SK-N-SH (cell line): ENCODE data around the gene GALNT17. TPM values are rescaled to one million over a fixed set of nuclear protein-coding genes. Genes with fewer than 3 reads are reported as not detected.

ENCODE experiments used
- CTCF ChIA-PET: fragments of 300-600, 350-600 bp; formaldehyde crosslinking; extraction: SDS; loops from one replicate; lab custom pipeline; 2021; lab: Yijun Ruan, JAX
- POLR2A ChIA-PET: fragments of 350-600 bp; sonication (Branson Sonifier 250); formaldehyde crosslinking; extraction: SDS; loops from one replicate; lab custom pipeline; 2020; ENCODE audit warnings: antibody characterized with exemption, inconsistent platforms; lab: Yijun Ruan, JAX
- DNase-seq: peaks from one replicate; pipeline ENCODE4 v3.0.0; 2012
- H2AFZ ChIP-seq: fragments of 200-600 bp; sonication (generic); 2 replicates; pipeline ENCODE4 v1.8.1; 2016; ENCODE audit warnings: antibody characterized with exemption, mild to moderate bottlenecking, low read depth
- H3F3A ChIP-seq: fragments of 200-600 bp; sonication (generic); replicated peaks from 2 replicates; pipeline ENCODE3; 2016; ENCODE audit warnings: antibody characterized with exemption, mild to moderate bottlenecking; ENCODE audit not compliant: insufficient read depth
- H3K27ac ChIP-seq, 2 experiments: fragments of 200-500 bp in 1 of 2; fragments of 200-600 bp in 1 of 2; sonication (Bioruptor generic) in 1 of 2; sonication (generic), shearing (Covaris generic) in 1 of 2; 2 replicates each; pipeline versions ENCODE4 v1.5.1 to v1.6.1; 2014 to 2016; ENCODE audit warnings: low read depth in 2 of 2, inconsistent platforms in 1 of 2, low read length in 1 of 2, mild to moderate bottlenecking in 1 of 2, mixed read lengths in 1 of 2
- H3K27me3 ChIP-seq: fragments of 200-600 bp; sonication (generic), shearing (Covaris generic); 2 replicates; pipeline ENCODE4 v1.6.1; 2016; ENCODE audit warnings: mixed run types; ENCODE audit not compliant: insufficient read depth
- H3K36me3 ChIP-seq, 2 experiments: fragments of 200-500 bp in 1 of 2; fragments of 200-600 bp in 1 of 2; sonication (Bioruptor generic) in 1 of 2; sonication (generic) in 1 of 2; replicated peaks in 1 of 2; 2 replicates each; pipeline versions ENCODE3 to v1.5.1; 2014 to 2016; ENCODE audit warnings: low read length in 1 of 2, mild to moderate bottlenecking in 1 of 2; ENCODE audit not compliant: insufficient read depth in 2 of 2, control insufficient read depth in 1 of 2
- H3K4me1 ChIP-seq, 2 experiments: fragments of 200-500 bp in 1 of 2; fragments of 200-600 bp in 1 of 2; sonication (Bioruptor generic) in 1 of 2; sonication (generic), shearing (Covaris generic) in 1 of 2; 2 replicates each; pipeline versions ENCODE4 v1.5.1 to v1.6.1; 2014 to 2016; ENCODE audit warnings: low read depth in 1 of 2, low read length in 1 of 2, mixed run types in 1 of 2; ENCODE audit not compliant: insufficient read depth in 2 of 2, control insufficient read depth in 1 of 2
- H3K4me2 ChIP-seq: fragments of 200-600 bp; sonication (generic), shearing (Covaris generic); 2 replicates; pipeline ENCODE4 v1.6.1; 2017; ENCODE audit warnings: mixed run types
- H3K4me3 ChIP-seq, 2 experiments: fragments of 200-500 bp in 1 of 2; fragments of 200-600 bp in 1 of 2; sonication (Bioruptor generic) in 1 of 2; sonication (generic), shearing (Covaris generic) in 1 of 2; 2 replicates each; pipeline versions ENCODE4 v1.5.1 to v1.8.1; 2014 to 2016; ENCODE audit warnings: low read depth in 2 of 2, inconsistent platforms in 1 of 2, low read length in 1 of 2, mild to moderate bottlenecking in 1 of 2, mixed read lengths in 1 of 2, moderate library complexity in 1 of 2
- H3K79me2 ChIP-seq: fragments of 200-600 bp; sonication (generic); 2 replicates; pipeline ENCODE4 v1.8.1; 2017; ENCODE audit warnings: mild to moderate bottlenecking; ENCODE audit not compliant: insufficient read depth
- H3K9ac ChIP-seq: fragments of 200-600 bp; sonication (generic); 2 replicates; pipeline ENCODE4 v1.6.1; 2017; ENCODE audit warnings: mixed run types
- H3K9me2 ChIP-seq: fragments of 200-600 bp; sonication (generic); 2 replicates; pipeline ENCODE4 v1.6.1; 2017; ENCODE audit warnings: mixed run types
- H3K9me3 ChIP-seq: fragments of 200-600 bp; sonication (generic); 2 replicates; pipeline ENCODE4 v1.6.1; 2017; ENCODE audit warnings: mixed run types, mild to moderate bottlenecking, moderate library complexity
- H4K20me1 ChIP-seq: fragments of 200-600 bp; sonication (generic); 2 replicates; pipeline ENCODE4 v1.6.1; 2017; ENCODE audit warnings: mild to moderate bottlenecking, mixed run types; ENCODE audit not compliant: insufficient read depth
- CTCF ChIP-seq: fragments of 200-600 bp; sonication (generic); IDR thresholded peaks from 2 replicates; pipeline ENCODE4 v1.6.1; 2017; ENCODE audit warnings: antibody characterized with exemption, mild to moderate bottlenecking, moderate library complexity
- EZH2phosphoT487 ChIP-seq: fragments of 200-600 bp; sonication (generic); IDR thresholded peaks from 2 replicates; pipeline ENCODE4 v1.6.1; 2017; ENCODE audit warnings: low read depth, mixed run types, mild to moderate bottlenecking, antibody characterized with exemption, moderate library complexity, borderline replicate concordance
- GABPA ChIP-seq: IDR thresholded peaks from 2 replicates; pipeline ENCODE4 v1.4.0; 2012; ENCODE audit warnings: low read depth, mild to moderate bottlenecking
- JUND ChIP-seq: IDR thresholded peaks from 2 replicates; pipeline ENCODE4 v1.4.0; 2012
- MEF2A ChIP-seq: IDR thresholded peaks from 2 replicates; pipeline ENCODE4 v1.4.0; 2012; ENCODE audit warnings: low read depth, borderline replicate concordance
- MXI1 ChIP-seq: IDR thresholded peaks from 2 replicates; pipeline ENCODE4 v1.6.1; 2012; ENCODE audit warnings: mild to moderate bottlenecking, low read depth, low read length, improper control_type of control experiment
- RAD21 ChIP-seq: IDR thresholded peaks from 2 replicates; pipeline ENCODE4 v1.6.1; 2012; ENCODE audit warnings: mild to moderate bottlenecking, low read length
- RXRA ChIP-seq: IDR thresholded peaks from 2 replicates; pipeline ENCODE4 v1.4.0; 2012; ENCODE audit warnings: low read depth, mild to moderate bottlenecking, borderline replicate concordance
- TAF1 ChIP-seq: IDR thresholded peaks from 2 replicates; pipeline ENCODE4 v1.6.1; 2012; ENCODE audit warnings: low read depth, mild to moderate bottlenecking, low read length, moderate library complexity, borderline replicate concordance
- TEAD4 ChIP-seq: IDR thresholded peaks from 2 replicates; pipeline ENCODE4 v1.4.0; 2012; ENCODE audit warnings: mild to moderate bottlenecking, borderline replicate concordance; ENCODE audit not compliant: insufficient read depth
- YY1 ChIP-seq: IDR thresholded peaks from 2 replicates; pipeline ENCODE4 v1.4.0; 2012; ENCODE audit warnings: low read depth, mild to moderate bottlenecking
- WGBS: methylation state at CpG from one replicate; pipeline ENCODE4 v1.1.6; 2017; ENCODE audit warnings: low lambda C conversion rate; 5-methylcytosine and 5-hydroxymethylcytosine counted together
- polyA plus RNA-seq, 3 experiments: library from polyadenylated mRNA; depleted of rRNA; stranded (reverse); fragments of >200 nt; gene quantifications; 2 replicates each; pipeline ENCODE4 v1.2.3, GENCODE V29; 2012
- TF ChIP-seq, protein P1 (sequence below): IDR thresholded peaks from 2 replicates; pipeline ENCODE4 v1.6.1; 2012; ENCODE audit warnings: mild to moderate bottlenecking, low read depth, low read length, moderate library complexity
- TF ChIP-seq, protein P2 (sequence below): IDR thresholded peaks from 2 replicates; pipeline ENCODE4; 2012

GALNT17 gene
- polyA plus RNA-seq, 1 of the 3 experiments (the other 2 are of a cell fraction), result not detected

DNA sequence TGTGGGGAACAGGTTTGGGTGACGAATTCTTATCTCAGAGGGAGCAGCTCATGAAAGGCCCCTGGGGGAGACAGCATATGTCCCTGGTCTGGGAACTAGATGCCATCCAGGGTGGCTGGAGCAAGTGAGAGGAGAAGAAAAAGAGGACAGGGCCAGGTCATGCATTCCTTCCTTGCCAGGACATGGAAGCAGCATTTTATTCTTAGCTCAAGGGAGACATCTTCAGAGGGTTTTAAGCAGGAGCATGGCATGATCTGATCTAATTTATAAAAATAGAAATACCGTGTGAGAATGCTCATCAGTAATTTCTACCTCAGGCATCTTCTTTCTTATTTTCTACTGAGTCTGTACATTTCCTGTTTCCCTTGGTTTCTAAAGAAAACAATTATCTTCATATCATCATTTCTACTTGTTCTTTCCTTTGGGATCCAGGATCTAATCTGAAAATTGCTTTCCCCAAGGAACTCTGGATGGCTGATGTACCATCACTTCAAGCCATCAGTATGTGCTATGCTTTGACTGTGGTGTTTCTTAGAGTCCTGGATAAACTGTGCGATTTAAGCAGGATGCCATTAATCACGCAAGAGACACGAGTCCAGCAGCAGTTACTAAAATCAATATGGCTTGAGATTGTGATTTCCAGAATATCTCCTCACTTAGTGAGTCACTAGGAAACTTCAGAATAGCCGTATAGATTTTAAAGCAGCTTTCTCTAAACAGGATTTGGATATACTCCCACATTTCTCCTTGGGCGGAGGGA is 386.2 kb downstream of the GALNT17 start (continued):
- TF ChIP-seq, protein P1, sequence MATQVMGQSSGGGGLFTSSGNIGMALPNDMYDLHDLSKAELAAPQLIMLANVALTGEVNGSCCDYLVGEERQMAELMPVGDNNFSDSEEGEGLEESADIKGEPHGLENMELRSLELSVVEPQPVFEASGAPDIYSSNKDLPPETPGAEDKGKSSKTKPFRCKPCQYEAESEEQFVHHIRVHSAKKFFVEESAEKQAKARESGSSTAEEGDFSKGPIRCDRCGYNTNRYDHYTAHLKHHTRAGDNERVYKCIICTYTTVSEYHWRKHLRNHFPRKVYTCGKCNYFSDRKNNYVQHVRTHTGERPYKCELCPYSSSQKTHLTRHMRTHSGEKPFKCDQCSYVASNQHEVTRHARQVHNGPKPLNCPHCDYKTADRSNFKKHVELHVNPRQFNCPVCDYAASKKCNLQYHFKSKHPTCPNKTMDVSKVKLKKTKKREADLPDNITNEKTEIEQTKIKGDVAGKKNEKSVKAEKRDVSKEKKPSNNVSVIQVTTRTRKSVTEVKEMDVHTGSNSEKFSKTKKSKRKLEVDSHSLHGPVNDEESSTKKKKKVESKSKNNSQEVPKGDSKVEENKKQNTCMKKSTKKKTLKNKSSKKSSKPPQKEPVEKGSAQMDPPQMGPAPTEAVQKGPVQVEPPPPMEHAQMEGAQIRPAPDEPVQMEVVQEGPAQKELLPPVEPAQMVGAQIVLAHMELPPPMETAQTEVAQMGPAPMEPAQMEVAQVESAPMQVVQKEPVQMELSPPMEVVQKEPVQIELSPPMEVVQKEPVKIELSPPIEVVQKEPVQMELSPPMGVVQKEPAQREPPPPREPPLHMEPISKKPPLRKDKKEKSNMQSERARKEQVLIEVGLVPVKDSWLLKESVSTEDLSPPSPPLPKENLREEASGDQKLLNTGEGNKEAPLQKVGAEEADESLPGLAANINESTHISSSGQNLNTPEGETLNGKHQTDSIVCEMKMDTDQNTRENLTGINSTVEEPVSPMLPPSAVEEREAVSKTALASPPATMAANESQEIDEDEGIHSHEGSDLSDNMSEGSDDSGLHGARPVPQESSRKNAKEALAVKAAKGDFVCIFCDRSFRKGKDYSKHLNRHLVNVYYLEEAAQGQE, result no peak
- TF ChIP-seq TEAD4 (no peak), MEF2A (no peak), EZH2phosphoT487 (no peak), CTCF (no peak), RAD21 (no peak), GABPA (no peak)

- Histone ChIP-seq H3K9me2 (no peaks in the 10 kb centered on the region), H3K9me3 (no peaks in the 10 kb centered on the region; the same call in 1 of the 2 replicates), H3K9ac (no peak overlapping the region), H3K27ac (no peak overlapping the region), H3K27me3 (no peaks in the 10 kb centered on the region), H3K4me2 (no peak overlapping the region), H3K79me2 (no peaks in the 10 kb centered on the region), H3K4me3 (no peak overlapping the region), H2AFZ (no peak overlapping the region), H3K4me1 (no peaks in the 10 kb centered on the region), H4K20me1 (no peaks in the 10 kb centered on the region), H3F3A (no peaks in the 10 kb centered on the region), H3K36me3 (no peaks in the 10 kb centered on the region)
- 0% methylated on average over 2 of the region's 2 CpGs for WGBS
- CTCF ChIA-PET, result no interaction called here
- TF ChIP-seq TAF1 (no peak), TEAD4 (no peak), JUND (no peak), YY1 (no peak), RXRA (no peak), MXI1 (no peak), MEF2A (no peak)
- TF ChIP-seq, protein P2, sequence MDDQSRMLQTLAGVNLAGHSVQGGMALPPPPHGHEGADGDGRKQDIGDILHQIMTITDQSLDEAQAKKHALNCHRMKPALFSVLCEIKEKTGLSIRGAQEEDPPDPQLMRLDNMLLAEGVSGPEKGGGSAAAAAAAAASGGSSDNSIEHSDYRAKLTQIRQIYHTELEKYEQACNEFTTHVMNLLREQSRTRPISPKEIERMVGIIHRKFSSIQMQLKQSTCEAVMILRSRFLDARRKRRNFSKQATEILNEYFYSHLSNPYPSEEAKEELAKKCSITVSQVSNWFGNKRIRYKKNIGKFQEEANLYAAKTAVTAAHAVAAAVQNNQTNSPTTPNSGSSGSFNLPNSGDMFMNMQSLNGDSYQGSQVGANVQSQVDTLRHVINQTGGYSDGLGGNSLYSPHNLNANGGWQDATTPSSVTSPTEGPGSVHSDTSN, result no peak
- no peak for DNase-seq
- POLR2A ChIA-PET, result no interaction called here
Observed at GRCh38 chr7:71518880-71519279, 386.9 kb downstream of the GALNT17 start.
